Measurements from ENCODE around the gene RIMBP2. TPM values are rescaled to one million over a fixed set of nuclear protein-coding genes. Genes with fewer than 3 reads are reported as not detected.

Gene RIMBP2
- total RNA-seq, 1 experiment from 2014 or later, result not detected

DNA sequence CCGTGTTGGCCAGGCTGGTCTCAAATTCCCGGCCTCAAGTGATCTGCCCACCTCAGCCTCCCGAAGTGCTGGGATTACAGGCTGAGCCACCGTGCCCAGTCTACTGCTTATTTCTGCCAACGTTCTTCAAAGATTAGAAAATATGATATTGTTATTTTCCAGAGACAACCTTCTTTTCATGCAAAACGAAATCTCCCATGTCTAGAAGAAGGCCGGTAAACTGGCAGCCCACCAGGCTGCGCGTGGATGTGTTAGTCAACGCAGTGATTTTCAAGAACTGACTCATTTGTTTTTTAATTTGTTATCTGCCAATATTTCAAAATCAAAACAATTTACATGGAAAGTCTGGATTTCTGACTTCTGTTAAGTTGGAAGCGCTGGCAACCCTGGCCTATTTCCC is 169.6 kb downstream of the RIMBP2 start:
- DNase-seq, result no peak
- POLR2A ChIA-PET, result no interaction called here
- no peaks in the 10 kb centered on the region for H3K4me1 Mint-ChIP-seq (ENCODE audit: low read depth, unreplicated experiment)
- peaks cover 6% of the 10 kb centered on the region for H3K27me3 Mint-ChIP-seq (ENCODE audit: insufficient read depth, unreplicated experiment)
- H3K9me3 ChIP-seq, result no peaks in the 10 kb centered on the region
- no peak overlapping the region for H3K4me3 Mint-ChIP-seq (ENCODE audit: unreplicated experiment)
- no peak overlapping the region for H3K4me3 ChIP-seq (ENCODE audit: low read depth, low read length)
- no peaks in the 10 kb centered on the region for H3K36me3 Mint-ChIP-seq (ENCODE audit: insufficient read depth, unreplicated experiment)
- H3K9me3 Mint-ChIP-seq (ENCODE audit: unreplicated experiment), result no peaks in the 10 kb centered on the region
- H3K4me1 ChIP-seq, result no peaks in the 10 kb centered on the region
- CTCF ChIA-PET, result no interaction called here
- TF ChIP-seq, protein P1, sequence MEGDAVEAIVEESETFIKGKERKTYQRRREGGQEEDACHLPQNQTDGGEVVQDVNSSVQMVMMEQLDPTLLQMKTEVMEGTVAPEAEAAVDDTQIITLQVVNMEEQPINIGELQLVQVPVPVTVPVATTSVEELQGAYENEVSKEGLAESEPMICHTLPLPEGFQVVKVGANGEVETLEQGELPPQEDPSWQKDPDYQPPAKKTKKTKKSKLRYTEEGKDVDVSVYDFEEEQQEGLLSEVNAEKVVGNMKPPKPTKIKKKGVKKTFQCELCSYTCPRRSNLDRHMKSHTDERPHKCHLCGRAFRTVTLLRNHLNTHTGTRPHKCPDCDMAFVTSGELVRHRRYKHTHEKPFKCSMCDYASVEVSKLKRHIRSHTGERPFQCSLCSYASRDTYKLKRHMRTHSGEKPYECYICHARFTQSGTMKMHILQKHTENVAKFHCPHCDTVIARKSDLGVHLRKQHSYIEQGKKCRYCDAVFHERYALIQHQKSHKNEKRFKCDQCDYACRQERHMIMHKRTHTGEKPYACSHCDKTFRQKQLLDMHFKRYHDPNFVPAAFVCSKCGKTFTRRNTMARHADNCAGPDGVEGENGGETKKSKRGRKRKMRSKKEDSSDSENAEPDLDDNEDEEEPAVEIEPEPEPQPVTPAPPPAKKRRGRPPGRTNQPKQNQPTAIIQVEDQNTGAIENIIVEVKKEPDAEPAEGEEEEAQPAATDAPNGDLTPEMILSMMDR (IDR thresholded peaks at IDR 0.05; ENCODE audit: insufficient read depth in 1 of 2, low read depth in 1 of 2, low read length in 1 of 2, severe bottlenecking in 1 of 2, unreplicated experiment in 1 of 2), result no peak
- no peaks in the 10 kb centered on the region for H3K36me3 ChIP-seq (ENCODE audit: control insufficient read depth, insufficient read depth, low read length)
- H3K27ac Mint-ChIP-seq (ENCODE audit: unreplicated experiment), result no peak overlapping the region
- BruUV-seq (replicated peaks), result no TSS peak
- H3K27me3 ChIP-seq (replicated peaks; ENCODE audit: control insufficient read depth, insufficient read depth, low read length), result no peaks in the 10 kb centered on the region
- intact Hi-C loops (cut with micrococcal nuclease; ENCODE audit: unreplicated experiment), result no loop called here

DNA sequence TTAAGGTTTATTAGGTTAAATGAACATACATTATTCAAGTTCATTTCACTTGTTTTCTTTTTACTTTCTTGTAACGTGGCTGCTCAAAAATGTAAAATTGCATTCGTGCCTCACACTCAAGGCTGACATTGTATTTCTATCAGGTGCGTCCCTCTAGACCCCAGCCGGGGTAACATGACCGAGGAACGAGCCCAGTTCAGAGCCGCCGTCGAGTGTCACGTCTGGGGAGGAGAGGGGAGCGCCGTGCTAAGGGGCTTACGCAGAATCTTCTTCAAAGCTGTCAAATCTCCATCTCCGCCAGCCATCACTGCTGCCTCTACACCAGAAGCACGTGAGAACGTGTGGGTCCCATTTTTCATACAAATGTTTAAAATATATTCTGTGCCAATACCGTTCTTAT is 170.6 kb downstream of the RIMBP2 start:
- no peaks in the 10 kb centered on the region for H3K9me3 ChIP-seq
- no peaks in the 10 kb centered on the region for H3K4me1 ChIP-seq
- Mint-ChIP-seq H3K4me1 (ENCODE audit: low read depth, unreplicated experiment) (no peaks in the 10 kb centered on the region), H3K36me3 (ENCODE audit: insufficient read depth, unreplicated experiment) (no peaks in the 10 kb centered on the region), H3K9me3 (ENCODE audit: unreplicated experiment) (no peaks in the 10 kb centered on the region), H3K27me3 (ENCODE audit: insufficient read depth, unreplicated experiment) (peaks cover 6% of the 10 kb centered on the region), H3K27ac (ENCODE audit: unreplicated experiment) (no peak overlapping the region), H3K4me3 (ENCODE audit: unreplicated experiment) (no peak overlapping the region)
- ChIA-PET CTCF (no interaction called here), POLR2A (no interaction called here)
- no peak for DNase-seq
- TF ChIP-seq, protein P1 (IDR thresholded peaks at IDR 0.05; ENCODE audit: insufficient read depth in 1 of 2, low read depth in 1 of 2, low read length in 1 of 2, severe bottlenecking in 1 of 2, unreplicated experiment in 1 of 2), result no peak
- no TSS peak for BruUV-seq (replicated peaks)
- H3K4me3 ChIP-seq (ENCODE audit: low read depth, low read length), result no peak overlapping the region
- no peaks in the 10 kb centered on the region for H3K36me3 ChIP-seq (ENCODE audit: control insufficient read depth, insufficient read depth, low read length)
- H3K27me3 ChIP-seq (replicated peaks; ENCODE audit: control insufficient read depth, insufficient read depth, low read length), result no peaks in the 10 kb centered on the region
- intact Hi-C loops (cut with micrococcal nuclease; ENCODE audit: unreplicated experiment), result no loop called here

- no peaks in the 10 kb centered on the region for H3K9me3 ChIP-seq
- peaks cover 10% of the 10 kb centered on the region for H3K9me3 Mint-ChIP-seq (ENCODE audit: unreplicated experiment)
- TF ChIP-seq, protein P1 (IDR thresholded peaks at IDR 0.05; ENCODE audit: insufficient read depth in 1 of 2, low read depth in 1 of 2, low read length in 1 of 2, severe bottlenecking in 1 of 2, unreplicated experiment in 1 of 2), result no peak
- H3K36me3 ChIP-seq (ENCODE audit: control insufficient read depth, insufficient read depth, low read length), result no peaks in the 10 kb centered on the region
- no peaks in the 10 kb centered on the region for H3K4me1 ChIP-seq
- no TSS peak for BruUV-seq (replicated peaks)
- H3K27me3 Mint-ChIP-seq (ENCODE audit: insufficient read depth, unreplicated experiment), result peaks cover 10% of the 10 kb centered on the region
- CTCF ChIA-PET, result no interaction called here
- no peaks in the 10 kb centered on the region for H3K27me3 ChIP-seq (replicated peaks; ENCODE audit: control insufficient read depth, insufficient read depth, low read length)
- POLR2A ChIA-PET, result no interaction called here
- no peaks in the 10 kb centered on the region for H3K4me1 Mint-ChIP-seq (ENCODE audit: low read depth, unreplicated experiment)
- no peak overlapping the region for H3K4me3 Mint-ChIP-seq (ENCODE audit: unreplicated experiment)
- intact Hi-C loops (cut with micrococcal nuclease; ENCODE audit: unreplicated experiment), result no loop called here
- H3K36me3 Mint-ChIP-seq (ENCODE audit: insufficient read depth, unreplicated experiment), result no peaks in the 10 kb centered on the region
- H3K4me3 ChIP-seq (ENCODE audit: low read depth, low read length), result no peak overlapping the region
- DNase-seq, result no peak
- no peak overlapping the region for H3K27ac Mint-ChIP-seq (ENCODE audit: unreplicated experiment)
Observed at GRCh38 chr12:130540376-130540775, 175.7 kb downstream of the RIMBP2 start.

Measured in Caco-2 (cell line).